Liver (tissue), 2 donors: Measurements from ENCODE around the gene DNAH8.

ENCODE experiments used
- FOXA1 ChIP-seq: IDR thresholded peaks from 2 replicates; pipeline ENCODE4 v1.6.1; 2016; ENCODE audit warnings: antibody characterized with exemption
- TF ChIP-seq, protein P1 (sequence below): fragments of 150-350 bp; IDR thresholded peaks from 2 replicates; pipeline ENCODE4 v1.5.1; 2017; ENCODE audit warnings: improper control_type of control experiment, low read depth, low read length; ENCODE audit not compliant: missing input control
- TF ChIP-seq, protein P2 (sequence below): IDR thresholded peaks from 2 replicates; pipeline ENCODE4 v1.6.1; 2016; ENCODE audit warnings: antibody characterized with exemption
- donor health status: healthy.

DNA sequence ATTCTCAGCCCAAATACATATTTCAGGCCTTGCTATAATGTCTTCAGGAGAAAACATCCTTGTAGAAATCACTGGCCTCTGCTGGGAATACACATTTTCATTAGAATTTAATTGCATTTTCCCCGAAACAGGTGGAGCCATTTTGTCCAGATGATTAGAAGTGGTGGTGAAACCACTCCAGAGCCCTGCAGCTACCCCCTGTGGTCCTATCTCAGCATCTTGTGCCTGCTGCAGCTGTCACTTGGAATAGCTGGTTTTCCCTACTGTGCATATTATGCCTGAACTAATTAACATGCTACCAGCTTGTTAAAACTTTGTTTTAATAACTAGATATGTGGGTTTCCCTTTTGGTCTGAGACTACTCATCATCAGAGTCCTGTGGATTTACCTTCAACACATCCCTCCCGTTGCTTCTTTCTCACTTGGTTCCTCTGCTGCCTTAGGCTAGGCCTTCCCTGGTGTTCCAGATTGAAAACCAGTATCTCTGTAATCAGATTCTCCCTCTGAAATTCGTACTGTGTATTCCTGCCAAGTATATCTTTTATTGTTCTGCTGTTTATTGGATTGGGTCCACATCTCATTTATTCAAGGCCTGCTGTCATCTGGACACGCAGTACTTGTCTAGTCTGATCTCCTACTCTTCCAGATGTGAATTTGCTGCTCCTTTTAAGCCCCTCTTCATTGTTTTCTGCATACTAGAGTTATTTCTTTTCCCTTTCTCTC lies 15.2 kb downstream of the DNAH8 start:
- TF ChIP-seq, protein P1, sequence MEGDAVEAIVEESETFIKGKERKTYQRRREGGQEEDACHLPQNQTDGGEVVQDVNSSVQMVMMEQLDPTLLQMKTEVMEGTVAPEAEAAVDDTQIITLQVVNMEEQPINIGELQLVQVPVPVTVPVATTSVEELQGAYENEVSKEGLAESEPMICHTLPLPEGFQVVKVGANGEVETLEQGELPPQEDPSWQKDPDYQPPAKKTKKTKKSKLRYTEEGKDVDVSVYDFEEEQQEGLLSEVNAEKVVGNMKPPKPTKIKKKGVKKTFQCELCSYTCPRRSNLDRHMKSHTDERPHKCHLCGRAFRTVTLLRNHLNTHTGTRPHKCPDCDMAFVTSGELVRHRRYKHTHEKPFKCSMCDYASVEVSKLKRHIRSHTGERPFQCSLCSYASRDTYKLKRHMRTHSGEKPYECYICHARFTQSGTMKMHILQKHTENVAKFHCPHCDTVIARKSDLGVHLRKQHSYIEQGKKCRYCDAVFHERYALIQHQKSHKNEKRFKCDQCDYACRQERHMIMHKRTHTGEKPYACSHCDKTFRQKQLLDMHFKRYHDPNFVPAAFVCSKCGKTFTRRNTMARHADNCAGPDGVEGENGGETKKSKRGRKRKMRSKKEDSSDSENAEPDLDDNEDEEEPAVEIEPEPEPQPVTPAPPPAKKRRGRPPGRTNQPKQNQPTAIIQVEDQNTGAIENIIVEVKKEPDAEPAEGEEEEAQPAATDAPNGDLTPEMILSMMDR: no peak
- no peak for TF ChIP-seq FOXA1
- TF ChIP-seq, protein P2, sequence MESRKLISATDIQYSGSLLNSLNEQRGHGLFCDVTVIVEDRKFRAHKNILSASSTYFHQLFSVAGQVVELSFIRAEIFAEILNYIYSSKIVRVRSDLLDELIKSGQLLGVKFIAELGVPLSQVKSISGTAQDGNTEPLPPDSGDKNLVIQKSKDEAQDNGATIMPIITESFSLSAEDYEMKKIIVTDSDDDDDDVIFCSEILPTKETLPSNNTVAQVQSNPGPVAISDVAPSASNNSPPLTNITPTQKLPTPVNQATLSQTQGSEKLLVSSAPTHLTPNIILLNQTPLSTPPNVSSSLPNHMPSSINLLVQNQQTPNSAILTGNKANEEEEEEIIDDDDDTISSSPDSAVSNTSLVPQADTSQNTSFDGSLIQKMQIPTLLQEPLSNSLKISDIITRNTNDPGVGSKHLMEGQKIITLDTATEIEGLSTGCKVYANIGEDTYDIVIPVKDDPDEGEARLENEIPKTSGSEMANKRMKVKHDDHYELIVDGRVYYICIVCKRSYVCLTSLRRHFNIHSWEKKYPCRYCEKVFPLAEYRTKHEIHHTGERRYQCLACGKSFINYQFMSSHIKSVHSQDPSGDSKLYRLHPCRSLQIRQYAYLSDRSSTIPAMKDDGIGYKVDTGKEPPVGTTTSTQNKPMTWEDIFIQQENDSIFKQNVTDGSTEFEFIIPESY: no peak
